Activated naive CD8-positive, alpha-beta T cell treated with anti-CD3 and anti-CD28 coated beads, Interleukin-2, amount 50 U/mL, for 24 hours (primary cell): ENCODE data around the gene GPHA2.

Source experiments
- ATAC-seq: fragments of 150-1000 bp; cut with Tn5 transposase; one replicate; pipeline ENCODE4 v1.10.0; 2021
- DNase-seq: peaks from one replicate; pipeline ENCODE4 v3.0.0; 2021
- H3K27ac Mint-ChIP-seq: one replicate; pipeline ENCODE4 v1.8.0; 2021; ENCODE audit warnings: mild to moderate bottlenecking, mixed read lengths
- H3K27me3 Mint-ChIP-seq: one replicate; pipeline ENCODE4 v1.8.0; 2021; ENCODE audit warnings: mixed read lengths
- H3K36me3 Mint-ChIP-seq: one replicate; pipeline ENCODE4 v1.8.0; 2021; ENCODE audit warnings: low read depth, mixed read lengths
- H3K4me1 Mint-ChIP-seq: one replicate; pipeline ENCODE4 v1.8.0; 2021; ENCODE audit warnings: mixed read lengths
- H3K4me3 Mint-ChIP-seq: one replicate; pipeline ENCODE4 v1.8.0; 2021; ENCODE audit warnings: mild to moderate bottlenecking, moderate library complexity, mixed read lengths
- H3K9me3 Mint-ChIP-seq: one replicate; pipeline ENCODE4 v1.8.0; 2021; ENCODE audit warnings: mixed read lengths

GPHA2 gene

GRCh38 chr11:64909653-64910343 is 25.9 kb downstream of the GPHA2 start:
- no peaks in the 10 kb centered on the region for H3K4me1 Mint-ChIP-seq
- DNase-seq, result no peak
- no peaks in the 10 kb centered on the region for H3K27me3 Mint-ChIP-seq
- no peak for ATAC-seq
- peaks cover 6% of the 10 kb centered on the region for H3K36me3 Mint-ChIP-seq
- H3K27ac Mint-ChIP-seq, result no peak overlapping the region
- H3K9me3 Mint-ChIP-seq, result no peaks in the 10 kb centered on the region
- H3K4me3 Mint-ChIP-seq, result no peak overlapping the region

- H3K36me3 Mint-ChIP-seq, result peaks cover 8% of the 10 kb centered on the region
Observed at GRCh38 chr11:64908766-64909165, 26.9 kb downstream of the GPHA2 start.

GRCh38 chr11:64906314-64906635 is 29.4 kb downstream of the GPHA2 start:
- H3K27ac Mint-ChIP-seq, result no peak overlapping the region
- no peaks in the 10 kb centered on the region for H3K27me3 Mint-ChIP-seq
- no peak overlapping the region for H3K4me3 Mint-ChIP-seq
- H3K9me3 Mint-ChIP-seq, result no peaks in the 10 kb centered on the region
- H3K36me3 Mint-ChIP-seq, result peaks cover 5% of the 10 kb centered on the region
- H3K4me1 Mint-ChIP-seq, result peaks cover 4% of the 10 kb centered on the region
- DNase-seq (no peak), ATAC-seq (no peak)

More at GRCh38 chr11:64908766-64909165, 26.9 kb downstream of the GPHA2 start:
- Mint-ChIP-seq H3K27ac (no peak overlapping the region), H3K27me3 (no peaks in the 10 kb centered on the region), H3K4me1 (no peaks in the 10 kb centered on the region), H3K9me3 (no peaks in the 10 kb centered on the region), H3K4me3 (no peak overlapping the region)
- ATAC-seq (no peak), DNase-seq (no peak)

- Mint-ChIP-seq H3K36me3 (peaks cover 5% of the 10 kb centered on the region), H3K27ac (no peak overlapping the region), H3K27me3 (no peaks in the 10 kb centered on the region), H3K9me3 (no peaks in the 10 kb centered on the region), H3K4me1 (peaks cover 7% of the 10 kb centered on the region), H3K4me3 (no peak overlapping the region)
- DNase-seq, result no peak
- ATAC-seq, result no peak
Observed at GRCh38 chr11:64905516-64906313, 30.0 kb downstream of the GPHA2 start.

GRCh38 chr11:64903291-64903833 is 32.3 kb downstream of the GPHA2 start:
- ATAC-seq (no peak), DNase-seq (no peak)
- Mint-ChIP-seq H3K27ac (no peak overlapping the region), H3K36me3 (peaks cover 7% of the 10 kb centered on the region), H3K27me3 (no peaks in the 10 kb centered on the region), H3K4me1 (peaks cover 12% of the 10 kb centered on the region), H3K9me3 (no peaks in the 10 kb centered on the region), H3K4me3 (no peak overlapping the region)

GRCh38 chr11:64902102-64902900 is 33.4 kb downstream of the GPHA2 start:
- Mint-ChIP-seq H3K4me3 (no peak overlapping the region), H3K9me3 (no peaks in the 10 kb centered on the region), H3K36me3 (peaks cover 6% of the 10 kb centered on the region), H3K27me3 (no peaks in the 10 kb centered on the region), H3K27ac (no peak overlapping the region), H3K4me1 (peaks cover 12% of the 10 kb centered on the region)
- DNase-seq (no peak), ATAC-seq (no peak)

GRCh38 chr11:64900774-64901173 is 34.9 kb downstream of the GPHA2 start:
- H3K27ac Mint-ChIP-seq, result no peak overlapping the region

GRCh38 chr11:64900263-64900678 is 35.4 kb downstream of the GPHA2 start:
- Mint-ChIP-seq H3K36me3 (peaks cover 6% of the 10 kb centered on the region), H3K4me3 (no peak overlapping the region), H3K27ac (peak overlapping the region; percentile 33), H3K27me3 (no peaks in the 10 kb centered on the region), H3K4me1 (peaks cover 12% of the 10 kb centered on the region), H3K9me3 (no peaks in the 10 kb centered on the region)
- DNase-seq (peak; percentile 47), ATAC-seq (peak; percentile 95)

More at GRCh38 chr11:64900774-64901173, 34.9 kb downstream of the GPHA2 start:
- Mint-ChIP-seq H3K36me3 (peaks cover 6% of the 10 kb centered on the region), H3K9me3 (no peaks in the 10 kb centered on the region), H3K4me3 (no peak overlapping the region), H3K27me3 (no peaks in the 10 kb centered on the region), H3K4me1 (peaks cover 12% of the 10 kb centered on the region)
- DNase-seq (no peak), ATAC-seq (no peak)

- H3K27me3 Mint-ChIP-seq, result no peaks in the 10 kb centered on the region
- H3K4me3 Mint-ChIP-seq, result no peak overlapping the region
- no peaks in the 10 kb centered on the region for H3K9me3 Mint-ChIP-seq
- no peak for ATAC-seq
- DNase-seq, result no peak
- no peak overlapping the region for H3K27ac Mint-ChIP-seq
- peaks cover 12% of the 10 kb centered on the region for H3K4me1 Mint-ChIP-seq
- H3K36me3 Mint-ChIP-seq, result peaks cover 3% of the 10 kb centered on the region
Observed at GRCh38 chr11:64898541-64898940, 37.2 kb downstream of the GPHA2 start.

GRCh38 chr11:64898076-64898445 is 37.6 kb downstream of the GPHA2 start:
- Mint-ChIP-seq H3K4me1 (peaks cover 12% of the 10 kb centered on the region), H3K9me3 (no peaks in the 10 kb centered on the region), H3K4me3 (no peak overlapping the region), H3K27me3 (no peaks in the 10 kb centered on the region), H3K27ac (no peak overlapping the region), H3K36me3 (peaks cover 3% of the 10 kb centered on the region)
- ATAC-seq (no peak), DNase-seq (no peak)

GRCh38 chr11:64897381-64898075 is 38.2 kb downstream of the GPHA2 start:
- Mint-ChIP-seq H3K4me1 (peaks cover 12% of the 10 kb centered on the region), H3K27ac (no peak overlapping the region), H3K27me3 (no peaks in the 10 kb centered on the region), H3K36me3 (peaks cover 3% of the 10 kb centered on the region), H3K4me3 (no peak overlapping the region), H3K9me3 (no peaks in the 10 kb centered on the region)
- DNase-seq (no peak), ATAC-seq (no peak)

GRCh38 chr11:64896448-64897022 is 39.2 kb downstream of the GPHA2 start:
- no peak for DNase-seq
- Mint-ChIP-seq H3K27ac (no peak overlapping the region), H3K4me1 (peaks cover 11% of the 10 kb centered on the region), H3K27me3 (no peaks in the 10 kb centered on the region), H3K9me3 (no peaks in the 10 kb centered on the region), H3K36me3 (peaks cover 3% of the 10 kb centered on the region), H3K4me3 (no peak overlapping the region)
- ATAC-seq, result no peak

- Mint-ChIP-seq H3K36me3 (no peaks in the 10 kb centered on the region), H3K27me3 (no peaks in the 10 kb centered on the region), H3K9me3 (no peaks in the 10 kb centered on the region), H3K27ac (no peak overlapping the region), H3K4me1 (peaks cover under 1% of the 10 kb centered on the region), H3K4me3 (no peak overlapping the region)
- no peak for DNase-seq
- ATAC-seq, result no peak
Observed at GRCh38 chr11:64894812-64895452, 40.8 kb downstream of the GPHA2 start.
